Spleen (tissue), 11 donors: ENCODE data around the gene IFI27. TPM values are rescaled to one million over a fixed set of nuclear protein-coding genes. Genes with fewer than 3 reads are reported as not detected.

Experiments used
- DNase-seq: peaks from one replicate; pipeline ENCODE4 v3.0.0-alpha.2; 2020
- H3K27ac ChIP-seq, 8 donors: fragments of 200-600 bp; sonication (generic) in 7 of 8; 1 replicate in 4 of 8; 2 replicates in 4 of 8; pipeline versions ENCODE4 v1.5.0 to v1.8.0; 2016 to 2021; ENCODE audit warnings: inconsistent platforms in 4 of 8, mild to moderate bottlenecking in 4 of 8, moderate library complexity in 1 of 8
- H3K27me3 ChIP-seq, 7 donors: fragments of 200-600 bp; sonication (generic) in 6 of 7; replicated peaks in 1 of 7; 1 replicate in 4 of 7; 2 replicates in 3 of 7; pipeline versions ENCODE4 v1.5.0 to v1.8.0; 2016 to 2021; ENCODE audit warnings: inconsistent platforms in 3 of 7, mild to moderate bottlenecking in 1 of 7
- H3K36me3 ChIP-seq, 6 donors: fragments of 200-600 bp; sonication (generic) in 5 of 6; 1 replicate in 4 of 6; 2 replicates in 2 of 6; pipeline versions ENCODE4 v1.5.0 to v1.8.0; 2016 to 2021; ENCODE audit warnings: inconsistent platforms in 2 of 6
- H3K4me1 ChIP-seq, 6 donors: fragments of 200-600 bp; sonication (generic) in 5 of 6; 1 replicate in 3 of 6; 2 replicates in 3 of 6; pipeline versions ENCODE4 v1.5.0 to v1.8.0; 2016 to 2021; ENCODE audit warnings: inconsistent platforms in 3 of 6
- H3K4me3 ChIP-seq, 8 donors: fragments of 200-600 bp; sonication (generic) in 7 of 8; 1 replicate in 4 of 8; 2 replicates in 4 of 8; pipeline versions ENCODE4 v1.5.0 to v1.8.0; 2016 to 2021; ENCODE audit warnings: inconsistent platforms in 4 of 8, mild to moderate bottlenecking in 4 of 8, moderate library complexity in 2 of 8
- H3K9me3 ChIP-seq, 8 donors: fragments of 200-600 bp; sonication (generic) in 7 of 8; 1 replicate in 4 of 8; 2 replicates in 4 of 8; pipeline versions ENCODE4 v1.5.0 to v1.8.0; 2016 to 2021; ENCODE audit warnings: inconsistent platforms in 4 of 8
- POLR2A ChIP-seq, 3 donors: fragments of 450-650 bp; IDR thresholded peaks; one replicate each; pipeline ENCODE4 v1.5.1; 2017; ENCODE audit warnings: antibody characterized with exemption in 3 of 3, mild to moderate bottlenecking in 1 of 3
- POLR2AphosphoS5 ChIP-seq, 3 donors: sonication (generic); formaldehyde crosslinking; IDR thresholded peaks; one replicate each; pipeline ENCODE4 v1.5.1; 2017; ENCODE audit warnings: antibody characterized with exemption in 3 of 3
- WGBS, 5 donors: extraction: QIAGEN DNeasy Blood & Tissue Kit in 3 of 5; methylation state at CpG; one replicate each; pipeline versions ENCODE4 v1.1.5 to v1.1.7; 2013 to 2018; 5-methylcytosine and 5-hydroxymethylcytosine counted together
- intact Hi-C: fragments of 100-400 bp; cut with DNase I; formaldehyde crosslinking; loops from one replicate; pipeline ENCODE4 v1.15.0; 2023; ENCODE audit warnings: low total_unique reads
- polyA plus RNA-seq, 3 donors: library from polyadenylated mRNA; stranded (reverse); fragments of 200-250 nt; gene quantifications; one replicate each; pipeline ENCODE4 v1.2.1, GENCODE V29; 2013
- total RNA-seq, 7 donors: library from RNA; depleted of rRNA in 3 of 7; stranded (reverse); fragments of >200 nt in 3 of 7; fragmentation: NEBNext Ultra II Directional in 4 of 7; extraction: Animal tissue kit (Norgen Biotek cat#: 25700) in 4 of 7; gene quantifications; one replicate each; pipeline versions ENCODE4 v1.1.0 to v1.2.1, GENCODE V29; 2016 to 2021
- TF ChIP-seq, protein P1 (sequence below), 11 experiments: fragments of 200-600 bp in 7 of 11; fragments of 450-650 bp in 4 of 11; sonication (generic) in 4 of 11; IDR thresholded peaks in 8 of 11; conservative IDR thresholded peaks in 3 of 11; 1 replicate in 7 of 11; 2 replicates in 4 of 11; pipeline versions ENCODE4 v1.4.0 to v1.8.0; 2016 to 2021; ENCODE audit warnings: antibody characterized with exemption in 11 of 11, inconsistent platforms in 4 of 11, mild to moderate bottlenecking in 1 of 11
- donor health status: healthy with polysubstance abuse.
- donor health status: DM: no; HTN: no; CAD: no; lungs with moderate emphysema.
- donor health status: DM: no; HTN: no; CAD: no.
- donor health status: Bipolar disorder and iron deficiency.
- donor health status: healthy.
- donor health status: DM: no; HTN: no; CAD: no.
- donor health status: DM: yes; HTN: yes; CAD: no.

The IFI27 gene
- total and polyA plus RNA-seq, 10 donors = 304 to 1,170 (median 719) TPM

DNA sequence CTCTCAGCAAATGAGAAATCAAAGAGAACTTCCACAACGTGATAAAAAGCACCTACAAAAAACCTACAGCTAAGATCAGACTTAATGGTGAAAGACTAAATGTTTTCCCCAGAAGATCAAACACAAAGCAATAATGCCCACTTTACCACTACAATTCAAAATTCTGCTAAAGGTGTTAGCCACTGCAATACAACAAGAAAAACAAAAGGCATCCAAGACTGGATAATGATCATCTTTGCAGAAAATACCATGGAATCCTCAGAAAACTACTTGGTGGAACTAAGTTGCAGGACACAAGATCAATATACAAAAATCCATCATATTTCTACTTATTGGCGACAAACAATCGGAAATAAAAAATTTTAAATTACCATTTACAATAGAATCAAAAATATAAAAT is 36.0 kb upstream of the IFI27 start:
- WGBS, 5 donors = 92 to 97% (median 95%) methylated on average over 3 of the region's 3 CpGs
- H3K4me1 ChIP-seq = peaks cover 28 to 77% (median 51%) of the 10 kb centered on the region in 6 donors
- TF ChIP-seq, protein P1, sequence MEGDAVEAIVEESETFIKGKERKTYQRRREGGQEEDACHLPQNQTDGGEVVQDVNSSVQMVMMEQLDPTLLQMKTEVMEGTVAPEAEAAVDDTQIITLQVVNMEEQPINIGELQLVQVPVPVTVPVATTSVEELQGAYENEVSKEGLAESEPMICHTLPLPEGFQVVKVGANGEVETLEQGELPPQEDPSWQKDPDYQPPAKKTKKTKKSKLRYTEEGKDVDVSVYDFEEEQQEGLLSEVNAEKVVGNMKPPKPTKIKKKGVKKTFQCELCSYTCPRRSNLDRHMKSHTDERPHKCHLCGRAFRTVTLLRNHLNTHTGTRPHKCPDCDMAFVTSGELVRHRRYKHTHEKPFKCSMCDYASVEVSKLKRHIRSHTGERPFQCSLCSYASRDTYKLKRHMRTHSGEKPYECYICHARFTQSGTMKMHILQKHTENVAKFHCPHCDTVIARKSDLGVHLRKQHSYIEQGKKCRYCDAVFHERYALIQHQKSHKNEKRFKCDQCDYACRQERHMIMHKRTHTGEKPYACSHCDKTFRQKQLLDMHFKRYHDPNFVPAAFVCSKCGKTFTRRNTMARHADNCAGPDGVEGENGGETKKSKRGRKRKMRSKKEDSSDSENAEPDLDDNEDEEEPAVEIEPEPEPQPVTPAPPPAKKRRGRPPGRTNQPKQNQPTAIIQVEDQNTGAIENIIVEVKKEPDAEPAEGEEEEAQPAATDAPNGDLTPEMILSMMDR (IDR thresholded peaks at IDR 0.05 in 8 of 11, conservative IDR thresholded peaks at IDR 0.05 in 3 of 11) = no peak
- no peak for TF ChIP-seq POLR2AphosphoS5 (IDR thresholded peaks at IDR 0.05)
- no peak for TF ChIP-seq POLR2A (IDR thresholded peaks at IDR 0.05)
- intact Hi-C loops = no loop called here
- H3K27me3 ChIP-seq = no peaks in the 10 kb centered on the region
- H3K9me3 ChIP-seq = peaks cover 5 to 65% (median 53%) of the 10 kb centered on the region in 8 donors
- peaks cover 0 to 86% (median 28%) of the 10 kb centered on the region in 6 donors for H3K36me3 ChIP-seq
- H3K4me3 ChIP-seq = no peak overlapping the region
- no peak overlapping the region for H3K27ac ChIP-seq
- no peak for DNase-seq

DNA sequence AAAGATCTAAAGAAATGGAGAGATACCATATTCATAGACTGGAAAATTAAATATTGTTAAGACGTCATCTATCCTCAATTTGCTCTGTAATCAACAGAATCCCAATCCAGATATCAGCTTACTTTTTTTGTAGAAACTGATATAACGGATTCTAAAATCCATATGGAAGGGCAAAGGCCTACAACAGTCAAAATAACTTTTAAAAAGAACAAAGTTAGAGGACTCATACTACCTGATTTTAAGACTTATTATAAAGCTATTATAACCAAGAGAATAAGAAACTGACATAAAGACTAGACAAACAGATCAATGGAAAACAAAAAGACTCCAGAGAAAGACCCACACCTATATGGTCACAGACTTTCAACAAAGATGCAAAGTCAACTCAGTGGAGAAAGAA is 35.5 kb upstream of the IFI27 start:
- Histone ChIP-seq H3K27me3 (no peaks in the 10 kb centered on the region), H3K27ac (no peak overlapping the region), H3K4me3 (peak overlapping the region in 1 of 8 donors; percentile 99), H3K9me3 (peaks cover 5 to 60% (median 48%) of the 10 kb centered on the region in 8 donors), H3K36me3 (peaks cover 0 to 81% (median 28%) of the 10 kb centered on the region in 6 donors), H3K4me1 (peaks cover 28 to 78% (median 54%) of the 10 kb centered on the region in 6 donors)
- intact Hi-C loops = no loop called here
- DNase-seq = no peak
- 95 to 100% (median 98%) methylated on average over 2 of the region's 2 CpGs for WGBS, 5 donors
- TF ChIP-seq POLR2AphosphoS5 (IDR thresholded peaks at IDR 0.05) = no peak
- TF ChIP-seq, protein P1 (IDR thresholded peaks at IDR 0.05 in 8 of 11, conservative IDR thresholded peaks at IDR 0.05 in 3 of 11) = no peak
- TF ChIP-seq POLR2A (IDR thresholded peaks at IDR 0.05) = no peak

DNA sequence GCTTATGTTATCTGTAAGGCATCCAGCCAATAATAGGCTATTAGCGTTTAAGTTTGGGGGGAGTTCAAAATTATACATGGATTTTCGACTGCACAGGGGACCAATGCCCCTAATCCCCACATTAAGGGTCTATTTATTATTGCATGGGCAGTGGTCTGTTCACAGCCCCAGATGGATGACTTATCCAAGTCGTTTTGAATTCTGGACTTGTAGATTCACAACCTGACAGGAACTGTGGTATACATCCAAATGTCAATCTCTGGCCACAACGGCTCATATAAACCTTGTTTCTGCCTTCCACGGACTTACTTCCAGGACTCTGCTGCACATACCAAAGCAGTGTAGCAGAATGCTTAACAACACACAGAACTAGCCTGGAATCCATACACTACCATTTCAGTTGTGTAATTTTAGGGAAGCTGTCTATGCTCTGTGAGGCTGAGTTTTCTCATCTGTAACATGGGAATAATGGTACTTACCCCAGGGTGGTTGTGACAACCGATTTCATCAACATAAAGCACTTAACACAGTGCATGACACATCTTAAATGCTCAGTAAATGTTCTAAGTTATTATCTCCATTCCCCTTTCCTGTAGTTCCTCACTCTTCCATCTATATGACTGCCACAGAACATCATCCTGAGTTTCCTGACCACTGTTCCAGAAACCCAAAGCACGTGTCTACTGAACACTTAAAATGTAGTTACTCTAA is 33.3 kb upstream of the IFI27 start:
- Histone ChIP-seq H3K4me1 (peaks cover 28 to 77% (median 62%) of the 10 kb centered on the region in 6 donors), H3K36me3 (peaks cover 0 to 62% (median 28%) of the 10 kb centered on the region in 6 donors), H3K4me3 (peak overlapping the region in 7 of 8 donors; percentile 5 to 99 (median 93)), H3K27me3 (no peaks in the 10 kb centered on the region), H3K9me3 (peaks cover 5 to 40% (median 34%) of the 10 kb centered on the region in 8 donors), H3K27ac (peak overlapping the region in 1 of 8 donors; percentile 9)
- 64 to 79% (median 72%) methylated on average over 7 of the region's 7 CpGs for WGBS, 5 donors
- DNase-seq = no peak
- intact Hi-C loops = no loop called here
- TF ChIP-seq, protein P1 (IDR thresholded peaks at IDR 0.05 in 8 of 11, conservative IDR thresholded peaks at IDR 0.05 in 3 of 11) = no peak
- no peak for TF ChIP-seq POLR2AphosphoS5 (IDR thresholded peaks at IDR 0.05)
- no peak for TF ChIP-seq POLR2A (IDR thresholded peaks at IDR 0.05)

DNA sequence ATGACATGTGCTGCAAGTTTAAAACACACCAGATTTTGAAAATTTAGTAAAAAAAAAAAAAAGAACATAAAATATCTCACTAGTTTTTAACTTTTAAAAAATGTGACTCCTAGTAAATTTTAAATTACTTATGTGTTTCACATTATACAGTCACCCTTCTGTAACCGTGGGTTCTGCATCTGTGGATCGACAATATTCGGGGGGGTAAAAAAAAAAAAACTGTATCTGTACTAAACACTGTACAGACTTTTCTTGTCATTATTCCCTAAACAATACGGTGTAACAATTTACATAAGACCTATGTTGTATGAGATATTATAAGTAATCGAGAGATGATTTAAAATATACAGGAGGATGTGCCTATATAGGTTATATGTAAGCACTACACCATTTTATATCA is 32.7 kb upstream of the IFI27 start:
- H3K9me3 ChIP-seq = peaks cover 5 to 35% (median 31%) of the 10 kb centered on the region in 8 donors
- 76 to 88% (median 83%) methylated on average over 5 of the region's 5 CpGs for WGBS, 5 donors
- peak overlapping the region in 7 of 8 donors; percentile 12 to 99 (median 93) for H3K4me3 ChIP-seq
- peaks cover 28 to 83% (median 65%) of the 10 kb centered on the region in 6 donors for H3K4me1 ChIP-seq
- peaks cover 0 to 59% (median 28%) of the 10 kb centered on the region in 6 donors for H3K36me3 ChIP-seq
- no peaks in the 10 kb centered on the region for H3K27me3 ChIP-seq
- intact Hi-C loops = no loop called here
- H3K27ac ChIP-seq = no peak overlapping the region
- DNase-seq = no peak
- no peak for TF ChIP-seq POLR2A (IDR thresholded peaks at IDR 0.05)
- TF ChIP-seq, protein P1 (IDR thresholded peaks at IDR 0.05 in 8 of 11, conservative IDR thresholded peaks at IDR 0.05 in 3 of 11) = no peak
- no peak for TF ChIP-seq POLR2AphosphoS5 (IDR thresholded peaks at IDR 0.05)
